HG02798 (cell line): Measurements from ENCODE around the gene CLEC4E.
"Not testable (repeated sequence)": the region's sequence is repeated elsewhere in the genome, so short reads cannot be mapped to it uniquely, and the experiment has no call there.

Experiments
- ATAC-seq: cut with Tn5 transposase; IDR thresholded peaks from one replicate; pipeline ENCODE4 v1.9.1; 2021; ENCODE audit warnings: mild to moderate bottlenecking; ENCODE audit not compliant: unreplicated experiment, poor library complexity

CLEC4E gene, protein sequence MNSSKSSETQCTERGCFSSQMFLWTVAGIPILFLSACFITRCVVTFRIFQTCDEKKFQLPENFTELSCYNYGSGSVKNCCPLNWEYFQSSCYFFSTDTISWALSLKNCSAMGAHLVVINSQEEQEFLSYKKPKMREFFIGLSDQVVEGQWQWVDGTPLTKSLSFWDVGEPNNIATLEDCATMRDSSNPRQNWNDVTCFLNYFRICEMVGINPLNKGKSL

DNA sequence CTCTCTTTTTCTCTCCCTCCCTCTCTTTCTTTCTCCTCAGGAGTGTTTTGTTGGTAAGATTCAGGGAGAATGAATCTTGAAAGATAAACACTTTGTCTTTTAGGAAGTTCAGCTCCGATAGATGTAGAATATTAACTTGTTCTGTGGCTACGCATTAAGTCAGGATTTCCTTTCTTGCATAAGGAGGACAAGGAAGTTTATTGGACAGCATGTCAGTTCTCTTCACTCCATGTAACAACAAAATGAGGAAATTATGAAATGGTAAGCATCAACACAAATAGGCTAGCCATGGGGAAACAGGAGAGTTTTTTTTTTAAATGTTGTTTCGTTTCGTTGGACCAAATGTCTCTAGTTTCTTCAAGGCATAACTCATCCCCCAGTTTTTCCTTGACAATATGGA lies at the start of gene CLEC4E:
Gene CLEC4E (minus strand): TSS at position 75 of the 400 bp plus-strand sequence. CDS start 108 bp downstream, outside the sequence.
- ATAC-seq = not testable (repeated sequence)

DNA sequence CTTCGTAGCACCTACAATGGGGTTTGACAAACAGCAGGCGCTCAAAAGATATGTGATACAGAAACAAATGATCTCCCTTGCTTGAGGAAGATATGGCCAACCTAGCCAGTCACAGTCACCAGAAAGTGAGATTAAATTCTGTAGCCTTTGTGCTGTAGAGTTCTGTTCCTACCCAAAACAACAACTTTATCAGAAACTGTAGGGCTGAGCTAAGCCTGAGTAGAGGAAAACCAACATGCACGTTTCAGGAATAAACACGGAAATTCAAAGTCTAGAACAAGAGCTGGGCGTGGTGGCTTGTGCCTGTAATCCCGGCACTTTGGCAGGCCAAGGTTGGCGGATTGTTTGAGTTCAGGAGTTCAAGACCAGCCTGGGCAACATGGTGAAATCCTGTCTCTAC lies 49.0 kb upstream of the CLEC4E start:
- no peak for ATAC-seq

DNA sequence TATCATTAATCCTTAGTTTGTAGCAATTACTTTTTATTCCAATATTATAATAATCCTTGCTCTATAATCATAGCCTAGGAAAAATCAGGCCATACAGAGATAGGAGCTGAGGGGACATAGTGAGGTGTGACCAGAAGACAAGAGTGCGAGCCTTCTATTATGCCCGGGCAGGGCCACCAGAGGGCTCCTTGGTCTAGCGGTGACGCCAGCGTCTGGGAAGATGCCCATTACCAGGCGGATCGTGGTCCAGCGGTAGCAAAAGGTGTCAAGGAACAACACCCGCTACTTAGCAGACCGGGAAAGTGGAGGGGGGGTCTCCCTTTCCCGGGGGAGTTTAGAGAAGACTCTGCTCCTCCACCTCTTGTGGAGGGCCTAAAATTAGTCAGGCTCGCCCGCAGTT lies 43.8 kb upstream of the CLEC4E start:
- not testable (repeated sequence) for ATAC-seq

DNA sequence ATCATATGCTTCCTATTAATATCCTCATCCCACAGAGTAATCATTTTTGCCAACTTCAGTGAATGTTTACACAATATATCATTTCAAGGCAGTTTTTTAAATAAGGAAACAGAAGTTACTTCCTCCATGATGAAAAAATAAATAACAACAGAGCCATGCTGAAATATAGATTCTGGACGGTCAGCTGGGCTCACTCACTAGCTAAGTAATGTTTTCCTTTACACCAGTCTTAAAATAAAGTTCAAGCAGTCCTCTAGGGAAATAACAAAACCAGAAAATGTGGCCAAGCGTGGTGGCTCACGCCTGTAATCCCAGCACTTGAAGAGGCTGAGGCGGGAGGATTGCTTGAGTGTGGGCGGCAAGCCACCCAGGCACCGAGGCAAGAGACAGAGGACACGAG lies 43.3 kb upstream of the CLEC4E start:
- no peak for ATAC-seq

DNA sequence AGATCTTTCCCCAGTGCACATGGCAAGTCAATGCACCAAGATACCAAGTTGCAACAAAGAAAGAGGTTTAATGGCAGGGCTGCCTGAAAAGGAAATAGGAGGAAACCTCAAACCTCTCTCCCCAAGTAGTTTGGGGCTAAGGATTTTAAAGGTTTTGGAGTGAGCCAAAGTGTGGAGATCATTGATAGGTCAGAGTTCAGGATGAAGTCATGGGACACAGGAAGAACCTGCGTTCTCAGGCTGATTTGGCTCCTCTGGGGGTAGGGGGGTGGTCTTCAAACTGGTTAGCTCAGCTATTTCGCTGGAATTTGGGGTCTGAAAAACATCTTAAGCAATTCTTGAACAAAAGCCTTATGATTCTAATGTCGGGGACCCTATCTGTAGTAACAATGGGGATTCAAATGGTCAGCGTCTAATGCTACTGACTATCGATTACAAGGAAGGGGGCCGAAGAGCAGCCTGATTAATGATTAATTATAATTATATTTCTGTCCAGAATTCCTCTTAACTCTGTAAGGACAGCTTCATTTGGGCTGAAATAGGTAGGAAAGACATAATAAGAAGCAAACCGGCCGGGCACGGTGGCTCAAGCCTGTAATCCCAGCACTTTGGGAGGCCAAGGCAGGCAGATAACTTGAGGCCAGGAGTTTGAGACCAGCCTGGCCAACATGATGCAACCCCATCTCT lies 40.5 kb upstream of the CLEC4E start:
- ATAC-seq = no peak

DNA sequence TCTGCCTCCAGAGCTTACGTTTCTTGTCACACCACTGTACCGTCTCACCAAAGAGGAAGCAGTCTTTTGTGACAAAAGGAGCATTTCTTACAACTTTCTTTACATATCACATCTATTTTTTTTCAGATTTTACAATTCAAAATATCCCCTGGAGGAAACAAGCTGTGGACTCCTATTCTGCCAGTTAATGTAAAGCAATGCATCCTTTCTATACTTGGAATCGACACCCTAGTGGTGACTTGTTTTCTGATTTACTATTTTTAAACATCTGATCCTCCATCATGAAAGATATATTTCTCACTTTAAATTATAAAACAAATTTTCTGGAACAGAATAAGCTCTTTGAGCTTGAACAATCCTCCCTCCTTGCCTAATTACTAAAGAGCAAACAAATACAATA lies 37.2 kb upstream of the CLEC4E start:
- ATAC-seq = no peak

DNA sequence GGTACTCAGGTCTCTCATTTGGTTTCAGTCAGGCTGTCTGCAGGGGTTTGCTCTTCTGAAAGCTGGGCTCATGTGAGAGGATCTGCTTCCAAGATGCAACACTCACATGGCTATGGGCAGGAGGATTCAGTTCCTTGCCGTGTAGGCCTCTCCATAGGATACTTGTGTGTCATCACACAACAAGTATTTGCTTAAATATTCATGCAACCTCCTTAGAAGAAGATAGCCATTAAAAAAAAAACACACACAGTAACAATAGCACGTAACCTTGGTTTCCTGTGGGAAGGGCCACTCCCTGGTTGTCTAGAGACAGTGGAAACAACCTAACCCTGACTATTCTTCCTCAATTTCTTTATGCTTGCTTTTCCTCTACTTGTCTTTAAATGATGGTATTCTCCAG lies 31.8 kb upstream of the CLEC4E start:
- ATAC-seq = no peak

DNA sequence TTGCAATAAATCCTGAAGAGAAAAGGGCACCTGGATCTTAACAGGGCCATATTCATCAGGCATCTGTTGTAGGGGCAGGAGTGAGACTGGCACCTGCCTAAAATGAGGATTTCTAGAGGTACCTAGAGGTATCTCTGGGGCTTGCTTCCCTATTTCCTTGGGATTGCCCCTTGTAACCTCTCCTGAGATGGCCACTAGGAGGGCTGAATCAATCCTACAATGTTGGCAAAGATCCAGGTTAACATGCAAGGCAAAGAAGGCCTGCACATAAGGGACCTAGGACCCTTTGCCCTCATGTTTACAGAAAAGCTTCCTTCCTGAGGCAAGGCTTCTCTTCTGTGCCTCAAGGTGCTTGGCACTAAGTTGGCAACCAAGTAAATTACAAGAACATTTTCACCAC lies 25.8 kb upstream of the CLEC4E start:
- no peak for ATAC-seq

DNA sequence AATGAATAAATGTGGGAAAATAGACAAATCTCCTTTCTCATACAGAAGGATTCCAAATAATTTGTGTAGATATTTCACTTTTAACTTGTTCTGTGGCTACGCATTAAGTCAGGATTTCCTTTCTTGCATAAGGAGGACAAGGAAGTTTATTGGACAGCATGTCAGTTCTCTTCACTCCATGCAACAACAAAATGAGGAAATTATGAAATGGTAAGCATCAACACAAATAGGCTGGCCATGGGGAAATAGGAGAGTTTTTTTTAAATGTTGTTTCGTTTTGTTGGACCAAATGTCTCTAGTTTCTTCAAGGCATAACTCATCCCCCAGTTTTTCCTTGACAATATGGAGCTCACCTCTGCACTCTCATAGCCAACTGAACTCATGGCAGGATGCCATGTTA lies 25.3 kb upstream of the CLEC4E start:
- ATAC-seq = not testable (repeated sequence)

DNA sequence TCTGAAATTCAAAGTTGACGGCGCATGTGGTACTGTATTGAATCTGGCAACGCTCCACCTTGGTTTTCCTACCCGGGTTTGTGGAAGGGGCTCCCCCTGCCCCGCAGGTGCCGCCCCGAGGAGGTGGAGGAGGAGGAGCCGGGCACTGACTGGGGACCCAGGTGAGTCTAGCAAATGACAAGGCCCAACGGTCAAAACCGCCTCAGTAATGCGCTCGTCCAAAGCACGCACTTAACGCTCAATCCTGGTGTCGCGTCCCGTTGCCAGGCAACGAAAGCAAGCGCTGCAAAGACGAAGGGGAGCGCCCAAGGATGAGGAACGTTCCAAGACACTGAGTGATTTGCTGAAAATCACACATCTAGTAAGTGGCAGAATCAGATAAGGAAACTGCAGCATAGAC lies 24.0 kb upstream of the CLEC4E start:
- no peak for ATAC-seq

DNA sequence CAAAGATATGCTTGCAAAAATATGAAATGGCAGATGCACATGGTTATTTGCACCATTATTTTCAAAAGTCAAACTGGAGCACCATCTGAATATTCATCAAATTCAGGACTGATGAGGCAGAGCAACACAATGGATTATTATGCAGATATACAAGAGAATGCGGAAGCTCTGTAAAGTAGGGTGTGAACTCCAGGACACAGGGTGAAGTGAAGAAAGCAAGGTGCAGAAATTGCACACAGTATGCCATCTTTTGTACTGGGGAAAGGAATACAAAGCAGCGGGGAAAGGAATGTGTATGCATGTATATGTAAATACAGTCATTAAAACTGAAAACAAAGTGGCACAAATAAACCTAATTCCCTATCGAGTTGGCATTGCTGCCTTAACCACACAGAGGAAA lies 22.7 kb upstream of the CLEC4E start:
- no peak for ATAC-seq

DNA sequence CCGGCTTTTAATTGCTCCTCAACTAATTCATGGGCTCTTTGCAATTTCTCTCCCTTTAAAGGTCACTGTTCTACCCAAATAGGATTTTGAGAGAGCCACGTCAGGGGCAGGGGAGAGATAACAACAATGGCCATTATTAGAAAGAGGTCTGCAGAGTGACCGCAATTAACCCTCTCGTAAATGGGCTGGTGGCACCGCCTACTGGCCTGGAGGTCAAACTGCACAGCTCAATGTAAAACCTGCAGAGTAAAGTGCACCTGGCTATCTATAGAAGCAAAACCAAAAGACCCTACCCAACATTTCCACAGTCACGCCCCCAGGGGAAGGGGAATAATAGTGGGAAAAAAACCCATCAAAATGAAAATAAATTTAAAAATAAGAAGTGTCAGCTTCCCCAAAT lies 21.6 kb upstream of the CLEC4E start:
- ATAC-seq = no peak

DNA sequence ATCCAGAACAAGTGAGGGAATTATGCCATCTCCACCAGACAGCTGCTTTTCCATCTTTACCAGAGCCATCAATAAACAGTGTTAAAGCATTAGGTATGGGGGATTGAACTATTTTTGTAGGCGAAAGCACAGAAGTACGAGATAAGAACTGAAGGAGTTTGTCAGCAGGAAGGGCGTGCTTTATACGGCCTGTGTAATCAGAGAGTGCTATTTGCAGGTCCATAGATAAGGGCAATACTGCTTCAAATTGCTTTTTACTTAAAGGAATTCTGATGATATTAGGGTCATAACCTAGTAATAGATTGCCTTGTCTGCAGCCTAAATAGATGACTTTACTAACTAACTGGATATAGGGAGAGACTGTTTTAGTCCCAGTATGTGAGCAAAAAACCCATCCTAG lies 20.3 kb upstream of the CLEC4E start:
- no peak for ATAC-seq

DNA sequence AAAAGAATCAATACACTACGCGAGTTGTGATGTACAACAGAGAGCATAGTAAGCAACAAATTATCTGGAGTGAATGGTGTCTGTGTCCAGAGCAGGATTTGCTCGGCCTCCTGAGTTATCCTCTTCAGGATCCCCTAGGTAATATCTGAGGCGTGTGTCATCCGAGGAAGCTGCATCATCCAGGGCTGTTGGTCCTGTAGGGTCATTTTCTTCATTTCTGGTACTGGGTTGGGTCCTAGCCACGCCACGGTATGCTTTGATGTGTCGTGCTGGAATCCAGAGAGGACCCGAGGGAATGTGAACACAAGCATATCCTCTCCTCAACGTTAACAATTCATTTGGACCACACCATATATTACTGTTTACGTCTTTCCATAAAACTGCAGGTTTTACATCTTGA lies 19.0 kb upstream of the CLEC4E start:
- no peak for ATAC-seq

DNA sequence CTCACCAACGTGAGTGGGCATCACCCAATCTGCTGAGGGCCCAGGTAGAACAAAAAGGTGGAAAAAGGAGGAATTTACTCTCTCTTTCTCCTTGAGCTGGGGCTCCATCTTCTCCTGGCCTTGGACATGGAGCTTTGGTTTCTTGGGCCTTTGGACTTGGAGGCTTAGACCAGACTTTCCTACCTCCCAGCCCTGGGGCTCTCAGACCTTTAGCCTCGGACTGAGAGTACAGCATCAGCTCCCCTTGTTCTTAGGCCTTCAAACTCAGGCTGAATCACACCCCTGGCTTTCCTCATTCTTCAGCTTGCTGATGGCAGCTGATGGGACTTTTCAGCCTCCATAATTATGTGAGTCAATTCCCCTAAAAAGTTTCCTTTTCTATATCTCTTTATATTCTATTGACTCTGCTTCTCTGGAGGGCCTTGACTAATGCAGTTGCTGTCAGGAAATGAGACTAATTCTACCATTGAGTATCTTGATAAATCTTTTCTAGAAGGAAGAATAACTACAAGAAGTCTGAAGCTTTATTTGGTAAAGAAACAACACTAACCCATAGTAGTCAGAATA lies 15.9 kb upstream of the CLEC4E start:
- no peak for ATAC-seq

DNA sequence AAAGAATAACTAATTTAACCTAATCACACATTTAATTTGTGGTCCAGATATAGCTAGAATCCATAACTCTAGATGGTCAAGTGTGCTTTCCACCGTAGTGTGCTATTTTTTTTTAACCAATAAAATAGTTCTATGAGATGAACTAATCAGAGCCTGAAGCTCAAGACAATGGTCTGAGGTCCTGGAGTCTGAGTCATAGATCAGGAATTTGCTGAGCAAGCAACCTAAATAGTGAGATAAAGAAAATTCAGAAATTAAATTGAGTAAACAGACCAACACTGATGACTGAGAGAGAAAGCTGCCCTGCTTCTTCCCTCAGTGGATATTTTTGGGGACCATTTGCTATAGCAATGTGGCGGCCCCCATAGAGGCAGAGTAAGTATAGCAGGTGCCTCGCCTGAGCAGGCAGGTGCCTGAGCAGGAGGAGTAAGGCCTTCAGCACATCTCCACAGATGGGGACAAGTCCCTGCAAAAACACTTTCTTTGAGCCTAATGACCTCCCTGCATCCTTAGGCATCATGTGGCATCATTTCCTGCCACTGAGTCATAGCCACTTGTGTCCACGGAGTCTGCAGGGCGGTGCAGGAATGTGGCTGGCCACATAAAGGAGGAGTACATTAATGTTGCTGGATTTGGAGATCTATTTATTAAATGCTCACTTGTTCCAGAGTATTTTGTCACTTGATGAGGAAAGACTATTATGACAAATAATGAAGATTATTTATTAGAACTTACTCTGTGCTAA lies 13.9 kb upstream of the CLEC4E start:
- no peak for ATAC-seq

DNA sequence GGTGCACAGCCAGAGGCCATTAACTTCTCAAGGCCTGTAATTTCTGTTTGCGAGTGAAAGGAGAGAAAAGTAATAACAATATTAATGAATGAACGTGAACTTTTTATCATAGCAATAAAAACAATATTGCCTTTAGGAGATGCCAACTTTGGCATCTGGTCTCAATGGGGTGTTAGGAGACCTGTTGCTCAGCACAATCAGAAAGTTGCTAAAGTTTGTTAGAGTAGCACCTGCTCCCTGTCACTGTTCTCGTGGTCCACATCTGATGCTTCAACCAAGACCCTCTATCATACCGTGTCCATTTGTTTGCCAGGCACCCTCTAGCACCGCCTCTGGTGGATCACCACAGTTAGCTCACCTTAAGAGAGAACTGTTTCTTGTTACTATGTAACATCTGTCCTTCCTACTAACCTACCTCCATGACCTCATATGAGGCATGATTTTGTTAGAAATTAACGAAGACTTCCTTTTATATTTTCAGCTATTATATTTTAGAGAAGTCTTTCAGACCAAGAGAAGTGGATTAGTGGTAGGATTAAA lies 12.5 kb upstream of the CLEC4E start:
- ATAC-seq = no peak

DNA sequence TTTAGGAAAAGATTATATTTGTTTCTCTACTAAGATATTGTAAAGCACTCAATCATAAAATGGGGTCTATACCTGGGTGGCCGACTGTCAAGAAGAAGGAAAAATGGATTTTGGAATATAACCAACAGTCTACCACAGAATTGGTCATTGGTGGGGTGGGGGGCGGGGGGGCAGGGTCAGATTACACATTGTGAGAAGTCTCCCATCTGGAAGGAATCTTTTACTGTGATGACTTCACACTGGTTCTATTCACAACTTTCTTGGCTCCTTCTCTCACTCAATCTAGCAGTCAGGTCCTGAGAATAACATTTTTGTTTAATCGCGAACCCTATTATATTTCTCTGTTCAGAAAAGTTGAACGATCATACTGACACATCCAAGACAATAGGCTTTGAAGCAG lies 8.7 kb upstream of the CLEC4E start:
- ATAC-seq = no peak

DNA sequence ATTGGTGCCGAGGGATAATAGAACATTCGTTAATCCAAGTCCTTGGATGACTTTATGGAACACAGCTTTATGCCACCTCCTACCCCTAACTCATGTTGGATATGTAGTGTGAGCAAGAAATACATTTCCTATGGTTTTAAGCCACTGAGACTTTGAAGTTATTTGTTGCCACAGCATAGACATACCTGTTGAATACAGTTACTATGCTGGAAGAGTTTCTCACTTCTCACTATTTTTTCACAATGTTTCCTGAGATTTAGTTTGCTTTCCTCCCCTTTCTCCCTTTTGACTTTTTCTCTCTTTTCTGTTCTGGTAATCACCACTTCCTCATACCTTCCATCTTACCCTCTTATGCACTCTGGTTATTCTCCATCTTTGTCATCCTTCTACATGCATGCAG lies 7.5 kb upstream of the CLEC4E start:
- ATAC-seq = no peak

DNA sequence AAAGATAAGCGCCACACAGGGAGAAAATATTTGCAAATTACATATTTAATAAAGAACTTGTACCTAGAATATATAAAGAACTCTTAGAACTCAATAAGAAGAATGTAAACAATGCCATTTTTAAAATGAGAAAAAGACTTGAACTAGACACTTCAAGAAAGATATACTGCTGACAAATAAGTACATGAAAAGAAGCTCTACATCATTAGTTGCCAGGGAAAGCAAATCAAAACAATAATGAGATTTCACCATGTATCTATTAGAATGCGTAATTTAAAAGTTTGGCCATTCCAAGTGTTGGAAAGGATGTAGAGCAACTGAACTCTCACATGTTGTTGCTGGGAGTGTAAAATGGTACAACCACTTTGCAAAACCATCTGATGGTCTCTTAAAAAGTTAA lies 6.9 kb upstream of the CLEC4E start:
- no peak for ATAC-seq

DNA sequence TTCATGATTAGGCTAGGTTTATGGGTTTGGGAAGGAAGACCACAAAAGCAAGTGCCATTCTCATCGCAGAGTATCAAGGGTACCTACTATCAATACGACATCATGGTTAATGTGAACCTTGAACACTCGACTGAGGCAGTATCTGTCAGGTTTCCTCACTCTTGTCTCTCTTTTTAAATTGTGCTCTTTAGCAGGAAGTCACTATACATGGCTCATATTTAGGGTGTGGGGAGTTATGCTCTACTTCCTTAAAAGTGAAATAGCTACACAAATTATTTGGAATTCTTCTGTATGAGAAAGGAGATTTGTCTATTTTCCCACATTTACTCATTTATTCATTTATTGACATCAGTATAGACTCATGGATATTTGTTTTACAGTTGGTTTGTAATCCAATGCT lies 5.9 kb upstream of the CLEC4E start:
- ATAC-seq = no peak
